Activated CD4-positive, alpha-beta memory T cell treated with anti-CD3 and anti-CD28 coated beads for 36 hours (primary cell): ENCODE measurements around the gene MSL1. TPM values are rescaled to one million over a fixed set of nuclear protein-coding genes. Genes with fewer than 3 reads are reported as not detected.

Experiments used
- CTCF ChIA-PET: fragments of 350-600 bp; sonication (Branson Sonifier 250); formaldehyde crosslinking; loops from one replicate; lab custom pipeline; 2021; ENCODE audit warnings: antibody characterized with exemption, inconsistent platforms; lab: Charles Lee
- POLR2A ChIA-PET: fragments of 350-600 bp; sonication (Branson Sonifier 250); formaldehyde crosslinking; loops from one replicate; lab custom pipeline; 2021; ENCODE audit warnings: antibody characterized with exemption; lab: Charles Lee
- DNase-seq: peaks from one replicate; pipeline ENCODE4 v3.0.0-alpha.2; 2020
- H3K27ac Mint-ChIP-seq: one replicate; pipeline ENCODE4 v1.8.0; 2021; ENCODE audit warnings: mixed read lengths
- H3K27me3 Mint-ChIP-seq: one replicate; pipeline ENCODE4 v1.8.0; 2021; ENCODE audit warnings: mixed read lengths
- H3K36me3 Mint-ChIP-seq: one replicate; pipeline ENCODE4 v1.8.0; 2021; ENCODE audit warnings: mixed read lengths
- H3K4me1 Mint-ChIP-seq: one replicate; pipeline ENCODE4 v1.8.0; 2021; ENCODE audit warnings: low read depth, mixed read lengths
- H3K4me3 Mint-ChIP-seq: one replicate; pipeline ENCODE4 v1.8.0; 2021; ENCODE audit warnings: mild to moderate bottlenecking, mixed read lengths
- H3K9me3 Mint-ChIP-seq: one replicate; pipeline ENCODE4 v1.8.0; 2021; ENCODE audit warnings: mixed read lengths
- intact Hi-C: fragments of 100-400 bp; cut with micrococcal nuclease; formaldehyde crosslinking; loops from one replicate; pipeline ENCODE4 v1.15.1; 2023
- total RNA-seq, 2 experiments: library from RNA; stranded (reverse); gene quantifications; one replicate each; pipeline ENCODE4 v1.2.3, GENCODE V29; 2021

Gene MSL1
- total RNA-seq, 2 experiments from 2014 or later, result 77.9 to 80.6 TPM

DNA sequence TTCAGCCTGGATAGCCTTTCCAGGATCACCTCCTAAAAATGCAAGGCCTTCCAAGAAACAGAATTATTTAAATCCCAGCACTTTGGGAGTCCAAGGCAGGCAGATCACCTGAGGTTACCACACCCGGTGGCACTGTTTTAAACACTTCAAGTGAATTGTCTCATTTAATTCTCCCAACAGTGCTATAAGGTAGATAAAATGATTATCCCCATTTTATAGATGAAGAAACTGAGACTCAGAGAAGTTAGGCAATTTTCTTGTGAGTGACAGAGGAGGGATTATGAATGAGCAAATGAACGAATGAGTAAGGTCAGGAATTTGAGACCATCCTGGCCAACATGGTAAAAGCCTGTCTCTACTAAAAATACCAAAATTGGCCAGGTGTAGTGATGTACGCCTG is 42.2 kb upstream of the MSL1 start:
- H3K9me3 Mint-ChIP-seq, result no peaks in the 10 kb centered on the region
- H3K27ac Mint-ChIP-seq, result no peak overlapping the region
- no peaks in the 10 kb centered on the region for H3K27me3 Mint-ChIP-seq
- peaks cover 12% of the 10 kb centered on the region for H3K4me1 Mint-ChIP-seq
- H3K4me3 Mint-ChIP-seq, result no peak overlapping the region
- CTCF ChIA-PET, result interaction anchor here (0.6 kb wide), 1 partner anchor 18 kb away, joined by 3 read pairs; no protein-coding TSS in a partner anchor
- POLR2A ChIA-PET, result no interaction called here
- intact Hi-C loops, result no loop called here
- no peak for DNase-seq
- no peaks in the 10 kb centered on the region for H3K36me3 Mint-ChIP-seq

GRCh38 chr17:40084477-40084876 is 37.3 kb upstream of the MSL1 start:
- CTCF ChIA-PET, result interaction anchor here (0.6 to 4.8 kb wide), 8 partner anchors 10 to 217 kb away, joined by 3 to 84 read pairs (median 4); no protein-coding TSS in a partner anchor
- no peak for DNase-seq
- Mint-ChIP-seq H3K27ac (no peak overlapping the region), H3K36me3 (peaks cover 7% of the 10 kb centered on the region), H3K4me3 (no peak overlapping the region), H3K4me1 (no peaks in the 10 kb centered on the region), H3K27me3 (no peaks in the 10 kb centered on the region), H3K9me3 (no peaks in the 10 kb centered on the region)
- POLR2A ChIA-PET, result no interaction called here
- intact Hi-C loops, result no loop called here

DNA sequence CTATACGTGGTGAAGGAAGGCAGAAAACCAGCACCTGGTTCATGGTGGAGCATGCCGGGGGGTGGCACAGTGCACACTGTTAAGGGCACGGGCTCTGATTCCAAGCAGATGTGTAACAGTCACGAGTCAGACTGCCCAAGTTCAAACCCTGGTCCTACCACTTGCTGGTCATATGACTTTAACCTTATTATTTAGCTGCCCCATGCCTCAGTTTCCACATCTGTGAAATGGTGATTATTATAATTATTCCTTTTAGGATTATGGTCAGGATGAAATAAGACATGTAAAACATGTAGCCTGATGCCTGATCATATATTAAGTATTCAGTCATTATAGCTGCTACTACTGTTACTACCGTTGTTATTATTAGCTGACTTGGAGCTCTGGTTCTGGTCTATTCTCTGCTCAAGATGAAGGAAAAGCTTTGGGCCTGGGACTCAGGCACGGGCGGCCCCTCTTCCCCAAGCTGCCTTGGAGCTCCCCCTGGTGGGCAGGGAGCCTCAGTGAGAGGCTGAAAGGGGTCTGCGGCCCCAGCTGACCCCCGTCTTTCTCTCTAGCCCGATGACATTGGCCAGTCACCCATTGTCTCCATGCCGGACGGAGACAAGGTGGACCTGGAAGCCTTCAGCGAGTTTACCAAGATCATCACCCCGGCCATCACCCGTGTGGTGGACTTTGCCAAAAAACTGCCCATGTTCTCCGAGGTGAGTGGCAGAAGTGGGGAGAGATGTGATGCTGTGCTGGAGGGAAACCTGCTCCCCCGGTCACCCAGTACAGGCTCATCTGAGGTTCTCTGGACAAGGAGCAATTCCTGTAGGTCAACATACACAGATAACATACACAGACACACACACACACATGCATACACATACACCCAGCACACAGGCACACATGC is 35.4 kb upstream of the MSL1 start:
- H3K27me3 Mint-ChIP-seq, result no peaks in the 10 kb centered on the region
- intact Hi-C loops, result loop anchor here (1.0 to 2.0 kb wide), 2 partner anchors 32 to 73 kb away; partner anchors contain the start of gene MED24
- H3K9me3 Mint-ChIP-seq, result no peaks in the 10 kb centered on the region
- DNase-seq, result peak; percentile 66
- CTCF ChIA-PET, result interaction anchor here (0.6 to 4.8 kb wide), 34 partner anchors 9 to 208 kb away, joined by 3 to 84 read pairs (median 7); partner anchors contain the start of genes CSF3, MED24 and NR1D1
- H3K4me1 Mint-ChIP-seq, result no peaks in the 10 kb centered on the region
- no peak overlapping the region for H3K4me3 Mint-ChIP-seq
- POLR2A ChIA-PET, result interaction anchor here (1.0 kb wide), 1 partner anchor 32 kb away, joined by 3 read pairs; the partner anchor contains the start of gene MED24
- H3K27ac Mint-ChIP-seq, result no peak overlapping the region
- H3K36me3 Mint-ChIP-seq, result peaks cover 9% of the 10 kb centered on the region

DNA sequence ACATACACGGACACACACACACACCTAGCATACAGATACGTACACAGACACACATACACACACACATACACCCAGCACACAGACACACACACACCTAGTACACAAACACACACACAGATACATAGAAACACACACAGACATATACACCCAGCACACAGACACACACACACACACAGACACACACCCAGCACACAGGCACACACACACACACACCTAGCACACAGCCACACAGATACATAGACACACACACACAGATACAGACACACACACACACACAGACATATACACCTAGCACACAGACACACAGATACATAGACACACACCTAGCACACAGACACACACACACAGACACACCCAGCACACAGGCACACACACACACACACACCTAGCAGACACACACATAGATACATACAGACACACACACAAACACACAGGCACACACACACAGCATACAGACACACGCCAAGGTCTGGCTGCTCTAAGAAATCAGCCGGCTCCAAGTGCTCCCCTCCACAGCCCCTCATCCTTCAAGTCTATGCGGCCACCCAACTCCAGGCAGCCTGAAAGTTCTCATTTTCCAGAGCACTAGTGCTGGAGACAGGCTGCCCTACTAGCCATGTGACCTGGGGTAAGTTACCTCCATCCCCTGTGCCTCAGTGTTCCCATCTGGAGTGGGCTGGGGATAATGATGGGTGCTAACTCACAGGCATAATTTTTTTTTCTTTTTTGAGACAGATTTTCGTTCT is 34.5 kb upstream of the MSL1 start:
- intact Hi-C loops, result loop anchor here (2.0 kb wide), 1 partner anchor 32 kb away; the partner anchor contains the start of gene MED24
- H3K4me3 Mint-ChIP-seq, result no peak overlapping the region

GRCh38 chr17:40087903-40088718 is 33.7 kb upstream of the MSL1 start:
- H3K27ac Mint-ChIP-seq, result no peak overlapping the region
- ChIA-PET POLR2A (no interaction called here), CTCF (interaction anchor here (0.6 to 1.1 kb wide), 3 partner anchors 11 to 45 kb away, joined by 3 to 4 read pairs (median 4); no protein-coding TSS in a partner anchor)
- no peaks in the 10 kb centered on the region for H3K4me1 Mint-ChIP-seq
- peaks cover 9% of the 10 kb centered on the region for H3K36me3 Mint-ChIP-seq
- DNase-seq, result no peak
- H3K27me3 Mint-ChIP-seq, result no peaks in the 10 kb centered on the region
- intact Hi-C loops, result loop anchor here (2.0 kb wide), 1 partner anchor 33 kb away; the partner anchor contains the start of gene MED24
- no peak overlapping the region for H3K4me3 Mint-ChIP-seq
- H3K9me3 Mint-ChIP-seq, result no peaks in the 10 kb centered on the region

More for the DNA sequence above, 34.5 kb upstream of the MSL1 start:
- H3K27ac Mint-ChIP-seq, result no peak overlapping the region
- no peaks in the 10 kb centered on the region for H3K27me3 Mint-ChIP-seq
- POLR2A ChIA-PET, result no interaction called here
- peaks cover 9% of the 10 kb centered on the region for H3K36me3 Mint-ChIP-seq
- no peaks in the 10 kb centered on the region for H3K9me3 Mint-ChIP-seq
- H3K4me1 Mint-ChIP-seq, result no peaks in the 10 kb centered on the region
- CTCF ChIA-PET, result interaction anchor here (0.6 to 4.8 kb wide), 24 partner anchors 8 to 117 kb away, joined by 3 to 84 read pairs (median 8); partner anchors contain the start of genes CSF3, MED24 and NR1D1
- no peak for DNase-seq

GRCh38 chr17:40089077-40089895 is 32.5 kb upstream of the MSL1 start:
- H3K27ac Mint-ChIP-seq, result no peak overlapping the region
- peaks cover 9% of the 10 kb centered on the region for H3K4me1 Mint-ChIP-seq
- DNase-seq, result no peak
- no peaks in the 10 kb centered on the region for H3K9me3 Mint-ChIP-seq
- H3K36me3 Mint-ChIP-seq, result peaks cover 16% of the 10 kb centered on the region
- H3K27me3 Mint-ChIP-seq, result no peaks in the 10 kb centered on the region
- POLR2A ChIA-PET, result no interaction called here
- intact Hi-C loops, result no loop called here
- H3K4me3 Mint-ChIP-seq, result no peak overlapping the region
- CTCF ChIA-PET, result interaction anchor here (0.6 to 1.4 kb wide), 5 partner anchors 10 to 50 kb away, joined by 3 to 7 read pairs (median 4); no protein-coding TSS in a partner anchor

DNA sequence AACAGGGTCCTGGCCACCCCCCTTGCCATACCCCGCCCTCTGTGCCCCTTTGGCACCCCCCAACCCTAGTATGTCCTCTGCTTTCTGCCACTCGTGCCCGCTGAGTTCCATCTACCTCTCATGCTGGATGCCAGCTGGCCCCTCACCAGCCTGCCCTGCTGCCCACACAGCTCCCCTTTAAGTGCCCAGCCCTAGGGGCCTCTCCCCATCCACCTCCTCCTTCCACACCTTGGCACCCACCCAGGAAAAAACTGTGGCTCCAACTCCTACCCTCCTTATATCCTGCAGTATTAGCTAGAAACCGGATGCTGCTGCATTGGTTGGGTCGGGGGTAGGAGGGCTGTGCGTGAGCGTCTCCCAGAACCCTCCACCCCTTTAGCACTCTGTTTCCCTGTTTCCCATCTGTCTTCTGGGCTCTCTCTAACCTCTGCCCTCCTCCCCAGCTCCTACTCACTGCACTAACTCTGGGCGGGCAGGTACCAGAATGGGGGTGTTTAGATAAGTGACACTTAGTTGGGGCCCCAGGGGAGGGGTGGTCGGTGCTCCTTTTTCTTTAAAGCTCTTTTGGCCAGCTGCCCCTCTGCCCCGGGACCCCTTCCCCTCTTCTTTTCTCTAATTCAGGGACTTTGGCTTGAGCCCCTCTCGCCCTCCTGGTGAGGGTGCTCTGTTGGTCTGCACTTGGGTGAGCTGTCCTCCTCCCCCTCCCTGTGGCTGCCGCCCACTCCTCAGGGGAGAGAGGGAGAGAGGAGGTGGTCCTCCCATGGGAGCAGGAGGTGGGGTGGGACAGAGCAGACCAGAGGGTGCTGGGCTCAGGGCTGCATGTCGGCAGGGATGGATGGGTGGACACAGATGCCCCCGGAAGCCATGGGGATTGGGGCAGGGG is 31.3 kb upstream of the MSL1 start:
- H3K36me3 Mint-ChIP-seq, result peaks cover 24% of the 10 kb centered on the region
- peaks cover 18% of the 10 kb centered on the region for H3K4me1 Mint-ChIP-seq
- CTCF ChIA-PET, result interaction anchor here (1.1 to 1.4 kb wide), 5 partner anchors 9 to 65 kb away, joined by 3 to 7 read pairs (median 4); no protein-coding TSS in a partner anchor
- intact Hi-C loops, result no loop called here
- DNase-seq, result no peak
- H3K27me3 Mint-ChIP-seq, result no peaks in the 10 kb centered on the region
- no peak overlapping the region for H3K27ac Mint-ChIP-seq
- POLR2A ChIA-PET, result no interaction called here
- H3K4me3 Mint-ChIP-seq, result no peak overlapping the region
- H3K9me3 Mint-ChIP-seq, result no peaks in the 10 kb centered on the region

DNA sequence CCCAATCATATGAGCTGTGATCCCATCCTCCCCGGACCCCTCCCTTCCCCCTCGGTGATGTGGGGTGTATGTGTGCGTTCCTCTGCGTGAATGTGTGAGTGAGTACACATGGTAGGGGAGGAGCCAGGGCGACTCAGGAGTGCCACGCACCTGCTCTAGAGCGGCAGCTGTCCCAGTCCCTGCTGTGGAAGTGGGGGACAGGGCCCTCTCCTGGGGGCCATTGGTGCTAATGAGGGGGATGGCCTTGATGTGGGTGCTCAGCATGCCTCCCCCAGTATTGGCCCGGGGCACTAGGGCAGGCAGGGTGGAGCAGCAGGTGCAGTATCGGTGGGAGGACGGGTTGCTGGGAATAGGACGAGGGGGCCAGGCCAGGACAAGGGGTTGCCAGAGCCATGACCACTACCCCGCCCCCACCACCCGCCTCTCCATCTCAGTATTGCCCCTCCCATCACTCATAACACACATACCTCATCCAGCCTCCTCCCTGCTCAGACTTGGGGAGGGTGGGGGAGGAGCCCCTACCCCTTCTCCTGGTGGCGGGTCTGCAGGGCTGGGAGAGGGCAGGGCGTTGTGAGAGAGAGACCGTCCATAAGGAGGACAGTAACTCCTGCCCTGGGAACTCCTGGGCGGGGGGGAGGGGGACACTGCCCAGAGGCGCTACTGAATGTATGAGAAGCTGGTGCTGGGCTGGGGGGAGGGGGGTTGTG is 29.9 kb upstream of the MSL1 start:
- intact Hi-C loops, result no loop called here
- Mint-ChIP-seq H3K4me1 (peaks cover 32% of the 10 kb centered on the region), H3K36me3 (peaks cover 33% of the 10 kb centered on the region), H3K4me3 (no peak overlapping the region), H3K9me3 (no peaks in the 10 kb centered on the region), H3K27me3 (no peaks in the 10 kb centered on the region), H3K27ac (no peak overlapping the region)
- POLR2A ChIA-PET, result no interaction called here
- CTCF ChIA-PET, result interaction anchor here (1.0 to 9.3 kb wide), 2 partner anchors 16 to 20 kb away, joined by 3 to 52 read pairs; no protein-coding TSS in a partner anchor
- DNase-seq, result no peak

DNA sequence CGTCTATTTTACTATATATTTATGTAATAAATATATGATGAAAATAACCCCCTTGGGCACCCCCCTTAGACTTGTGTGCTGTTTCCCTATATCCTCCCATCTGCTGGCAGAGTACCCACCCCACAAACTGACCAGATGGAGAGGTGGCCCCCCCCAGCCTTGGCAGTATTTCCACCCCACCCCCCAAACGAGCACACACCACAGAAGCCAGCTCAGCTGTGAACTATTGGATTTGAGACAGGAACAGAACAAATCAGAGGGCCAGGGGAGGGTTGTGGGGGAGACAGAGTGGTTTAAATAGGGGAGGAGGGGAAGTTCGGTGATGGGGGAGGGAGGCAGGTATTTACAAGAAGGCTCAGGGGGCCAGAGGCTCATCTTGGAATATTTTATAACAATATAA is 29.2 kb upstream of the MSL1 start:
- H3K36me3 Mint-ChIP-seq, result peaks cover 33% of the 10 kb centered on the region
- intact Hi-C loops, result no loop called here
- ChIA-PET POLR2A (no interaction called here), CTCF (interaction anchor here (1.0 to 9.3 kb wide), 2 partner anchors 17 to 19 kb away, joined by 3 to 52 read pairs; no protein-coding TSS in a partner anchor)
- H3K9me3 Mint-ChIP-seq, result no peaks in the 10 kb centered on the region
- H3K27ac Mint-ChIP-seq, result no peak overlapping the region
- H3K4me3 Mint-ChIP-seq, result no peak overlapping the region
- H3K27me3 Mint-ChIP-seq, result no peaks in the 10 kb centered on the region
- DNase-seq, result no peak
- peaks cover 39% of the 10 kb centered on the region for H3K4me1 Mint-ChIP-seq
